HG02973 (cell line): ENCODE data around the gene HSD17B4.
A peak's percentile ranks its signal among the peaks of the same experiment; 100 is the strongest.
"Not testable (repeated sequence)": the region's sequence is repeated elsewhere in the genome, so short reads cannot be mapped to it uniquely, and the experiment has no call there.

Experiments
- ATAC-seq: cut with Tn5 transposase; IDR thresholded peaks from one replicate; pipeline ENCODE4 v1.9.1; 2021; ENCODE audit warnings: moderate library complexity; ENCODE audit not compliant: unreplicated experiment

Gene HSD17B4

DNA sequence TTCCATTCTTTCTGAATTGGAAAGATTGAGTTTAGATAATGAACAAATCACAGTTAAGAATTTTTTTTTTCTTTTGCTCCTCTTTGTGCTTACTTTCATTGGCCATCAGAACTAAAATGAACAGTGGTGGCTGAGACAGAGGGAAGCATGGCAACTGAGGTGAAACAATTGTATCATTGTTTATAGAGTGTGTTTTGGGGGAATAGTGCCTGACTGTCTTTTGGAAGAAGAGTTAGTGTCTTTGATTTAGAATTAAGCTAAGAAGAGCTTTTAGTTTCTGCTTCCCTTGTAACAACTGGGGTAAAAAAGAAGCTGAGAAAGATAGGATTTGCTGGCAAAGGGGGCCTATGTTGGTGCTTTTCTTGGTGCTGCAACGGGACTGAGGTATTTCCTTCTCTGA is 24.0 kb downstream of the HSD17B4 start:
- ATAC-seq = no peak

DNA sequence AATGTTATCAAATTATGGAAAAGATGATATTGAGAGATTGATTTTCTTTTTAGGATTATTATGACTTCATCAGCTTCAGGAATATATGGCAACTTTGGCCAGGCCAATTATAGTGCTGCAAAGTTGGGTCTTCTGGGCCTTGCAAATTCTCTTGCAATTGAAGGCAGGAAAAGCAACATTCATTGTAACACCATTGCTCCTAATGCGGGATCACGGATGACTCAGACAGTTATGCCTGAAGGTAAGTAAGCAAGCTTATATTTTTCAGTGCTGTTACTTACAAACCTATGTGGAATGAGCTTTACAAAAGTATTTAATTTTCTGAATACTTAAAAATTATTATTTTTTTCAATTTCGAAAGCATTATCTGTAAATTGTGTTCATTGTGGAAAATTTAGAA is 26.5 kb downstream of the HSD17B4 start:
- no peak for ATAC-seq

DNA sequence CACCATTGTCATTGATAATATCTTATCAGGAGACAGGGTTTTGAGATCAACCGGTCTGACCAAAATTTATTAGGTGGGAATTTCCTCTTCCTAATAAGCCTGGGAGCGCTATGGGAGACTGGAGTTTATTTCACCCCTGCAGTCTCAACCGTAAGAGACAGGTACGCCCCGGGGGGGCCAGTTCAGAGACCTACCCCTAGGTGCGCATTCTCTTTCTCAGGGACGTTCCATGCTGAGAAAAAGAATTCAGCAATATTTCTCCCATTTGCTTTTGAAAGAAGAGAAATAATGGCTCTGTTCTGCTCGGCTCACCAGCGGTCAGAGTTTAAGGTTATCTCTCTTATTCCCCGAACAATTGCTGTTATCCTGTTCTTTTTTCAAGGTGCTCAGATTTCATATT is 28.3 kb downstream of the HSD17B4 start:
- ATAC-seq = not testable (repeated sequence)

DNA sequence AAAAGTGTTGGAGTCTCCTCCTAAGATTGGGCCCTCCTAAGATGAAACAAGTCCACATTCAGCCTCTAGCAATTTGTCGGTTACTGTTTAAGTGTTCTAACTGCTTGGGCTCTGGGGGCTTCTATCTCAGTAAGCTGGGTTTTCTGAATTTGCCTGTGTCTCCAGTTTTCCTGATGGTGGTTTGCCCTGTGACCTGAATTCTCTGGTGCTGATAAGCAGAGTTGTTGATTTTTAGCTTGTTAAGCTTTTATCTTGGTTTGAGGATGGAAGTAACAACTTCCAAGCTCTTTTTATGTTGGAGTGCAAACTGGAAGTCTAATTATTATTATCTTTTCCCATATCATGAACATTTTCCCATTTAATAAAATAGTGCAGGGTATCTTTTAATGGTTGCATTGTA is 30.9 kb downstream of the HSD17B4 start:
- ATAC-seq = no peak

DNA sequence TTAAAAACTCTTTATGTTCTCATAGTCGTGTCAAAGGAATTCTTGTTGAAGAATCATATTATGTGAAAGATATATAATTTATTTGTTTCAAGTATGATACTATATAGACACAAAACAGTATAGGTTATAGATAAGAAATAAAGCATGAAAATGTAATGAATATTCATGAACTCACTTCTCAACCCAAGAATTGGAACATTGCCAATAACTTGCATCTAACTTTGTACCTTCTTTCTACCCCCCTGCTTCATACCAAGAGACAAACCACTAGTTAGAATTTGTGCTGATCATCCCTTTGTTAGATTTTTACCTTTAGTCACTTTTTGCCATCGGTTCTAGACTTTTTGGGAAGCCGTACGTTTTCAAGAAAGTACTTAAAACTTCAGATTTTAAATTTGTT is 32.6 kb downstream of the HSD17B4 start:
- ATAC-seq = no peak

DNA sequence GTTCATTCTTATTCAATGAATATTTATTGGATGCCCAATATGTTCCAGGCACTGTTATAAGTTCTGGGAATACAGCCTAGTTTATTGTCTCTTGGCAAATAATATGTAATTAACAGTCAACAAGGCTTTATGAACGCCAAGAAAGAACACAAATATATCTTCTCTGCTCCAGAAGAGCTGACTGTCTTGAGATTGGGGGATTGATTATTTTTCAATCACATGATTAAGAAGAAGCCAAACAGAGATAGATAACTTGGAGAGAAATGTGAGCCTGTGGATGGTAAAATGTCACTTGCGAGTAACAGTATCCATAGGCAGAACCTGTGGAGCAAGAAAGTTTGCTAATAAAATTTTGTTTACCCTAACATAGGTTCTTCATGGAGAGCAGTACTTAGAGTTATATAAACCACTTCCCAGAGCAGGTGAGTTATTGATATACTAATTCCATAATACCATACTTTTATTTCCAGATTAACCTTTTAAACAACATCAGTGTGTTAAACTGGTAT is 49.4 kb downstream of the HSD17B4 start:
- no peak for ATAC-seq

DNA sequence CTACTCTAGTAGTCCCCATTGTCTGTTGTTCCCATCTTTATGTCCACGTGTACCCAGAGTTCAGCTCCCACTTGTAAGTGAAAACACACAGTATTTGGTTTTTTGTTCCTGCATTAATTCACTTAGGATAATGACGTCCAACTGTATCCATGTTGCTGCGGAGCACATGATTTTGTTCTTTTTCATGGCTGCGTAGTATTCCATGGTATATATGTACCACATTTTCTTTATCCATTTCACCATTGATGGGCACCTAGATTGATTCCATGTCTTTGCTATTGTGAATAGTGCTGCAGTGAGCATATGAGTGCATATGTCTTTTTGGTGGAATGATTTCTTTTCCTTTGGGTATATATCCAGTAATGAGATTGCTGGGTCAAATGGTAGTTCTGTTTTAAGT is 51.6 kb downstream of the HSD17B4 start:
- ATAC-seq = not testable (repeated sequence)

DNA sequence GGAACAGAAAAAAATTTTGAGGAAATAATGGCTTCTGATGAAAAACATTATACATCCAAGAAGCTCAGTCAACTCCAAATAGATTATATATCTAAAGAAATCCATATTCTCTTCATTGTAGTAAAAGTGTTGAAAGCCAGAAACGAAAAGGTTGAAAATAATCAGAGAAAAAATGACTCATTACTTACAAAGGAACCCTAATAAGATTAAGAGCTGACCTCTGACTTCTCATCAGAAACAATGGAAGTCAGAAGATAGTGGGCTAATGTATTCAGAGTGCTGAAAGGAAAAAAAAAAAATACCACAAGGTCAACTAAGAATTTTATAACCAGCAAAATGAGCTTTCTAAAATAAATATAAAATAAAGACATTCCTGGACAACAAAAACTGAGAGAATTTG is 60.0 kb downstream of the HSD17B4 start:
- ATAC-seq = no peak

DNA sequence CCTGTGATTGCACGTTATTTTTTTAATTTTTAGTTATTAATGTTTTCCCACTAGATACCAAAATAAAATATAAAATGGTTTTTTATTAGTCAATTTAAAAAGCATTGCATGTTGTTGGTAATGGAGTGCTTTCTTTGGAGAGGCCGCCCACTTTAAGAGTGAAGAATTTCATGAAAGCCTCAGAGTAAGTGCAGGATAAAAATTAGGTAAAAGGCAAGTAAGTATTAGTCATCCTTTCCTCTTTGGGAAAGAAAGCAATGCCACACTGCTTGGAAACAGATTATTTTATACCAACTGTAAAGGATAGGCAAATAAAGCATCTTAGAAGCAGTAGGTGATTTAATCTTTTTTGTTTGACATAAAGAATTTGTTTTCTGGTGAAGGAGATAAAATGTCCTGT is 62.9 kb downstream of the HSD17B4 start:
- ATAC-seq = no peak

DNA sequence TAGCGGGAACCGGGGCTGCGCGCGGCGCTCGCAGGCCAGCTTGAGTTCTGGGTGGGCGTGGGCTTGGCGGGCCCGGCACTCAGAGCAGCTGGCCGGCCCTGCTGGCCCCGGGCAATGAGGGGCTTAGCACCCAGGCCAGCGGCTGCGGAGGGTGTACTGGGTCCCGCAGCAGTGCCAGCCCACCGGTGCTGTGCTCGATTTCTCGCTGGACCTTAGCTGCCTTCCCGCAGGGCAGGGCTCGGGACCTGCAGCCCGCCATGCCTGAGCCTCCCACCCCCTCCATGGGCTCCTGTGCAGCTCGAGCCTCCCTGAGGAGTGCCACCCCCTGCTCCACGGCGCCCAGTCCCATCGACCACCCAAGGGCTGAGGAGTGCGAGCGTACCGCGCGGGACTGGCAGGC is 64.8 kb downstream of the HSD17B4 start:
- ATAC-seq = not testable (repeated sequence)

DNA sequence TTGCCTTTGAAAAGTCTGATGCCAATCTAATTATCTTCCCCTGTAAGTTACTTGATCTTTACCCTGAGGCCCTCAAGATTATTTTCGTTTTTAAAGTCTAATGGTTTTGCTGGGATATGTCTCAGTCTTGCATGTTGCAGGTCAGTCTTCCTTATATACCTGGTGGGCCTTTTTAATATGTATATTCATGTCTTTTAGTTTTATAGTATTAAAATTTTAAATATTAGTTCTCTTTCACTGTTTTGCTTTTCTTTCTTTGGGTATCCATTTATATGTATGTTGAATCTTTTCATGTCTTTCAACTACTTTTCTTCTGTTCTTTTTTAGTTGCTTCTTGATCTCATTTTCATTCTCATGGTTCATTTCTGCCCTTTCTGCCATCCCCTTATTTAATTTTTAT is 68.9 kb downstream of the HSD17B4 start:
- ATAC-seq = no peak

DNA sequence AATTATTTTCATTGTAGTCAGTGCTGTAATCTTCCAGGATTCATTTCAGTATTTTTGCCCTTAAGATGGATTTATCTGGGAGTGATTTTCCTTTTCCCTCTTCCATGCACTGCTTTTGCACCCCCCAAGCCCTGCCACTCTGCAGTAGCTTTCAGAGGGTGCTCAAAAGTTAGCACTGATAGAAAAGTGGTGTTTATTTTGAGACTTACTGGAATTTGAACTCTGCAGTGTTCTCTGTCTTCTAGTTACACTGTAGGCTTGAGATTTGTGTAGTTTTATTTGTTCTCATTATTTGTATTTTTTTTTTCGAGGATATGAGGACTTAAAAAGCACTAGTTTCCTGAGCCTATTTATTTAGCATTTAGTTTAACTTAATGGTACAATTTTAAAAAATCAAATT is 70.5 kb downstream of the HSD17B4 start:
- no peak for ATAC-seq

DNA sequence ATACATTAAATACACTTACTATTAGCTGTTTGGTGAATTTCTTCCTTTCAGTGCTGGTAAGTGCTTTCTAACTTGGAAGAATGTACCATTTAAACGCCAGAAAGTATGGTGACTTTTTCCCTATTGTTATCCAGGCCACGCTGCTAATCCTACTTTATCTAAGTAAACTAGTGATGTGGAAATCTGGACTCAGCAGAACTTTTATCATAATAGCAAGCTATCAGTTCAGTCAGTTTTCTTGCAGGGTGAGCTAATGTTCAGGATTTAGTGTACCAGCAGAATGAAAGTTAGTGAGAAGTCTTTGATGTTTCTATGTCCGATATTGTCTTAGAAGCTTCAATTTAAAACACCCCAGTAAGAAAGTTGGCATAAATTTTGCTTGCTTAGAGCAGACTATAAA is 72.2 kb downstream of the HSD17B4 start:
- no peak for ATAC-seq

DNA sequence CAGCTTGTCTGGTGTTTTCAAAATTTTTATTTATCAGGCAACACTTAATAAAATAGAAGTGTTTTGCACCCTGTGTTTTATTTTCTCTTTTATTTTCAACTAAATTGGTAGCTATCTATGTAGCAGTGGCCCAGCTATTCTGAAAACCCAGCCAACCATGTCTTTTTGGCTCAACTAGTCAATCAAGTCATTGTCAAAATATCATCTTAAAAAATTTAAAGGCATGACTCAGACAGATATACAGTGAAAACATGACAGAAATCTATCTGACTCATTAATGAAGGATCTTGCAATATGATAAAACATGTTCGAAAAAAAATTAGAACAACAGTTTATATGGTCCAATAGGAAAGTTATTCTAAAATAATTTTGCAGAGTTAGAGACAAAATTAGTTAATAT is 75.1 kb downstream of the HSD17B4 start:
- ATAC-seq = no peak

DNA sequence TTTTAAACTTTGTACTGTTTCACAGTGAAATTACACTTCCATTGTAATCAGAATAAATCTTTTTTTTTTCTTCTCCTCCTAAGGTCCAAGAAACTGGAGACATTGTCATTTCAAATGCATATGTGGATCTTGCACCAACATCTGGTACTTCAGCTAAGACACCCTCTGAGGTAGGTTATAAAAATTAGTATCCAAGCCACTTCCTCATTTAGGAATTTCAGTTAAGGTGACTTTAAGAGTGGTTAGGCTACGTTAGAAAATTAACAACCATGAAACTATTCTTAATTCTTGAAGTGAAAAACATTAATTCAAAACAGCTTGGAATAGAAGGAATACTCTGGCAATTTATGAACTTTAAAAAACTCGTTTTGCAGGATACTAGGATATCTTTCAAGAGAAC is 77.5 kb downstream of the HSD17B4 start:
- ATAC-seq = no peak

DNA sequence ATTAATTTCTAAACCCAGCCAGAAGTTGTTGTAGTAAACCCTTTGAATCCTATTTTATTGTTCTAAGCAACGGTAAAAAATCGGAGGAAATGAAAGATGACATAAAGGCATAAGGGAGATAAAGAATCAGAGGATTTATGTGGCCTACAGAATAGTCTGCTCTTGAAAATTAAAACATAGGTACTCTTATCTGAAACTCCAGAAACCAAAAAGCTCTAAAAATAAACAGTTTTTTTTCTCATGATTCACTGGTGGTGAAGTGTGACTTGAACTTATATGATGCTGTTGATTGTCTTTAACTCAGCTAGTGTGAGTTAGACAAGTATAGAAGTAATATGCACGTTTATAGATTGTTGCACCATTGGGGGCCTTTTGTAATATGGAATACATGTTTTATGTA is 80.3 kb downstream of the HSD17B4 start:
- no peak for ATAC-seq

DNA sequence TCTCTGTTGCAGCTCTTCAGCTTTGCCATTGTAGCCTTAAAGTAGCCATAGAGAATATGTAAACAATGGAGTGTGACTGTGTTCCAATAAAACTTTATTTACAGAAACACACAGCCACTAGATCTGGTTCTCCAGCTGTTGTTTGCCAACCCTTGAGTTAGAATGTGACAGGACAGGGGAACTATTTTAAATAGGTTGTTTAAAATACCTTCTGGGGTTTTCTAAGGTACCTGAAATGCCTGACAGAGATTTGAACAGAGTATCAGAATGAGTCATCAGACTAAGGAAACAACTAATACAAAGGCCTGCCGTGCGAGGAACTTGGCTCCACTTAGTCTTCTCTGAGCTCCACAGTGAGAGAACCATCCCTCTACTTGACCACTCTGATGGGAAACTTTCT is 85.4 kb downstream of the HSD17B4 start:
- ATAC-seq = peak; percentile 100

DNA sequence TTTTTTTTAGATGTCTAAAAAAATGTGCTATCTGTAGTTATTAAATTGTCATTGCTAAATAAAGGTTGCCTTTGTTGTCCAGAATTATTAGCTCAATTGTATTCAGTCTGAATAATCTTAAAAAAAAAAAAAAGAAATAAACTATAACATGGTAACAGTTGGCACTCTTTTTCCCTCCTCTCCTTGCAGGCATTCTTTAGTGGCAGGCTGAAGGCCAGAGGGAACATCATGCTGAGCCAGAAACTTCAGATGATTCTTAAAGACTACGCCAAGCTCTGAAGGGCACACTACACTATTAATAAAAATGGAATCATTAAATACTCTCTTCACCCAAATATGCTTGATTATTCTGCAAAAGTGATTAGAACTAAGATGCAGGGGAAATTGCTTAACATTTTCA is 89.4 kb downstream of the HSD17B4 start:
- no peak for ATAC-seq

DNA sequence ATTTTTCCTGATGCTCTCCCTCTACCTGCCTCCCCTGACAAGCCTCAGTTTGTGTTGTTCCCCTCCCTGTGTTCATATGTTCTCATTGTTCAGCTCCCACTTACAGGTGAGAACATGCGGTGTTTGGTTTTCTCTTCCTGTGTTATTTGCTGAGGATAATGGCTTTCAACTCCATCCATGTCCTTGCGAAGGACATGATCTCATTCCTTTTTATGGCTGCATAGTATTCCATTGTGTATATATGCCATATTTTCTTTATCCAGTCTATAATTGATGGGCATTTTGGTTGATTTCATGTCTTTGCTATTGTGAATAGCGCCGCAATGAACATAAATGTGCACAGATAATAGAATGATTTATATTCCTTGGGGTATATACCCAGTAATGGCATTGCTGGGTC is 99.5 kb downstream of the HSD17B4 start:
- no peak for ATAC-seq

DNA sequence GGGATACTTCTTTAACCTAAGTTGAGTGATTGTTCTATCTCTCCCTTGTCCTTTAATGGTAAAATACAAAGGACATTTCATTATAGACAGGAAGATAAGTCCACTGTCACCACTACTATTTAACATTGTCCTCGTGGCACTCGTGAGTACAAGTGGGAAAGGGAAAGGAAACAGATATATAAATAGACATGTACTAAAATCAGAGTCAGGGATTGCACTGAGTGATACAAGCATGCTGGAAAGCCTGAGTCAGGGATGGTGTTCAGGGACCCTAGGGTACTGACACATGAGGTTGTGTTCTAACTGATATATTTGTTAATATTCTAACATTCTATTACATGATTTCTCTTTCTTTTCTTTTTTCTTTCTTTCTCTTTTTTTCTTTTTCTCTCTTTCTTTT is 102.3 kb downstream of the HSD17B4 start:
- ATAC-seq = no peak

DNA sequence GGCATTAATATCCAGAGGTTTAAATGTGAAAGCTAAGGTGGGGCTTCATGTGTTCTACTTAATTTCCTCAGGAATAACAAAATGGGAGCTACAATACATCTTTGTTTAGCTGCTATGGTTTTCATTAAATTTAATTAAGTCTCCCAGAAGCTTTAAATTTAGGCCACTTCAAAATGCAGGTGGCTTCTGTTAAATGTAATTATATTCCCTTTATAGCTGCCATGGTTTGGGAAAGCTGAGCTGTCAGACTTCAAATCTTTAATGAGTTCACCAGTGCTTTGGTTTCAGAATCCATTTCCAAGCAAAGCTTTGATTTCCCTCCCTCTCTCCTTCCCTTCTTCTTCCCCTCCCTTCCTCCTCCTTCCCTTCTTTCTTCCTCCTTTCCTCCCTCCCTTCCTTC is 118.6 kb downstream of the HSD17B4 start:
- no peak for ATAC-seq

DNA sequence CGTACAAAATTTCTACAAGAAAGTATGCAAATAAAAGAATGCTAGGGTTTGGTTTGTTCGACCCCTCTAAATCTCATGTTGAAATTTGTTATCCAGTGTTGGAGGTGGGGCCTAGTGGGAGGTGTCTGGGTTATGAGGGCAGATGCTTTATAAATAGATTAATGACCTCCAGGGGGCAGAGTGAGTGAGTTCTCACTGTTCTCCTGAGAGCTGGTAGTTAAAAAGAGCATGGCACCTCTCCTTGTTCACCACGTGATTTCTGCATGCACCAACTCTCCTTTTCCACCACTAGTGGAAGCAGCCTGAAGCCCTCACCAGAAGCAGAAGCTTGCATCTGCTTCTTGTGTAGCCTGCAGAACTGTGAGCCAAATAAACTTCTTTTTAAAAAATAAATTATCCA is 126.6 kb downstream of the HSD17B4 start:
- peak; percentile 58 for ATAC-seq

DNA sequence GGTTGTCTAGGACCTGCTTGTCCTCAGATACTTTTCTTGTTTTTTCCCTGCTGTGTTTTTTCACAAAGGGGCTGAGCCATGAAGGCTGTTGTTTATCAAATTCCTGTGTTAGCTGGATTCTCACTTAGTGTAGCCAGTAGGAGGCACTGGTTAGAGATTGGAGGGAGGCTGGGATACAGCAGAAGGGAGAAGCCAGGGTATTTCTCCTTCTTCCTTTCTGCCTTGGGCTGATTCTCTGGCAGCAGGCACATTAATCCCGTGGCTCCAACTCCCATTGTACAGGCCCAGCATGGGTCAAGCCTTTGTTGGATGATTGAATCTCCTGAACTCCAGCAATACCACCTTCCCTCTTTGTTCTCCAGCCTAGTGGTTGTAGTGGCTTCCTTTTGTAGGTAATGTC is 130.7 kb downstream of the HSD17B4 start:
- ATAC-seq = no peak

DNA sequence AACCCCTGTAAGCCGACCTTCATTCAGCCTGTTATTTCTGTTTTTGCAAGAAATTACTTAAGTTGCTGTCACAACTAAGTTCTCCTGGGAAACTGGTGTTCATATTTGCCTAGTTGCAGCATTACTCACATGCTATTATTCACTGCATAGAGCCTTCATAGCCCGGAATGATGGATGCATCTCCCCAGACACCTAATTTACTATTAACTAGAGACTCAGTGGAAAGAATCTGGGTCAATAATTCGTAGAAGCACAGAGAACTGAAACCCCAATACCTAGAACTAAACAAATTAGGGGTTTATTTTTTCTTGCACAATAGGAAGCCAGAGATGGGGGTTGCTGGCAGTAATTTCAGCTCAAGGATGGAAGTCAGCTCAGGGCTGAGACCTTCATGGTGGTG is 131.4 kb downstream of the HSD17B4 start:
- ATAC-seq = peak; percentile 88
